HG02943 (cell line): ENCODE measurements around the gene ROBO1.

Experiments
- ATAC-seq: cut with Tn5 transposase; IDR thresholded peaks from one replicate; pipeline ENCODE4 v1.9.1; 2021; ENCODE audit warnings: mild to moderate bottlenecking, low read depth, moderate library complexity; ENCODE audit not compliant: unreplicated experiment

The ROBO1 gene

DNA sequence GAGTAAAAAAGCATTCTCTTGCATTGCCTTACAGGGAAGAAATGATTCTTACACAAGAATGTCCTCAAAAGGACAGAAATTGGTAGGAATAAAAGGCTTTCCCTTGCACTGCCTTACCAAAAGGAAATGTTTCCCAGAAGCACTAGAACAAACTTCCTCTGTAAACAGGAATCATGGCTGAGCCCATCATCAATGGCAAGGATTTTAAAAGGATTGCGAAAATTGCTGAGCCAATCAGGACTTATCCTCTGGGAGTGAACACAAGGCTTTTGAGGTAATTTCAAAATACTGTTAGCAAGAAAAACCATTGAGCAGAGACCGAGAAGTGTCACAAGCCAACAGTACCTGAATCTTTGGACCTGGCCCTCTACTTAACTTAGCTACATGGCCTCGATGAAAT is 897.3 kb downstream of the ROBO1 start:
- ATAC-seq = no peak

DNA sequence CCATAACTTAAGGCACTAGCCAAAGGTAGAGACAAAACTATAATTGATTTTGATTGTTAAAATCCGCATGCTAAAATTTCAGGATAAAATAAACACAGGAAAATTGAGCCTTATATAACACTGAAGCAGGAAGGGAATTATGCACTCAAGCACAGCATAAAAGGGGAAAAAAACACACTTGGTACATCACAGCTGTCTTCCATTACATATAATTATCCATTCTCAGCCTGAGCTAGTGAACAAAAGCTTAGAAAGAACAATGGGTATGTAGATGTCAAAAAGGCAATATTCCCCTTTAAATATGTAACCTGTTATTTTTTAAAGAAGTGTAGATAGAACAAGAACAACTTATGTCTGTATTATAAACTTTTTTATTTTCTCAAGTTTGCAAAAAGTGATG is 899.2 kb downstream of the ROBO1 start:
- ATAC-seq = no peak

DNA sequence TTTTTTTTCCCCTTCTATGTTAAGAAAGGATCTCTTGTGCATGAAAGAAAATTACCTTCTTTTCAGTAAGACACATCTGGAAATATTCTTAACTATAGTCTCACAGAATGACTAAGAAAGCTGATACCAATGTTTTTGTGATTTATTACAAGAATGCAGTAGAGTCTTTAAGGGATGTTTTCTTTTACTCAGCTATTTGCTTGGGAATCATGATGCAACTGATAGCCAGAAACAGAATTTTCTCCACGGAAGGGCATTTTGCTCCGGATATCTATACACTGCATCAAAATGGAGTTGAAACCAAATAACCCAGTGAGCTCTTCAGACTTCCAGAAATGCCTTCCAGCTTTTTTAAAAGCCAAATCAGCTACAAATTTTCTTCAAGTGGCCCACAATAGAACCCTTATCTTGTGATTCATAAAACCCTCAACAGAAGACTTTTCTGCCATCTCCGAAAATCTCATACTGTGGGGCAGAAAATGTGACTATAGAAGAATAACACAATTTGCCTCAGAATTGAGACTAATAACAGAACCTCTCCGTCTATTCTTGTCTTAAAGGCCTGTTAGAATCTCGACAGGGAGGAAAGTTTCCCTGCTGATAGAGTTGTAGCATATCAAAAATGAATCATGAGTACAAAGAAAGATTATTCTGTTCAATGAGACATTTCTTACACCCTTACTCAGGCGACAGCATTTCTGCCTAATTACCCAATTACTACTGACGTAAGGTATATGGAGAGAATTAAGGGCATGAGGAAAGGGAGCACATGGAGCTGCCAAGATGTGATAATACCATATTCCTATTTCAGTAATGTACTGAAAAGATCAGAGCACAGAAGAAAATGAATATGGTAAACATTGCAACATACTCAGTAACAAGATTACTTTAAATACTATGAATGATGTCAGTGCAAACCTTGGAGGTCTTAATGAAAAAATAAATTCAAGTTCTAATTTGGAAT is 900.1 kb downstream of the ROBO1 start:
- no peak for ATAC-seq

DNA sequence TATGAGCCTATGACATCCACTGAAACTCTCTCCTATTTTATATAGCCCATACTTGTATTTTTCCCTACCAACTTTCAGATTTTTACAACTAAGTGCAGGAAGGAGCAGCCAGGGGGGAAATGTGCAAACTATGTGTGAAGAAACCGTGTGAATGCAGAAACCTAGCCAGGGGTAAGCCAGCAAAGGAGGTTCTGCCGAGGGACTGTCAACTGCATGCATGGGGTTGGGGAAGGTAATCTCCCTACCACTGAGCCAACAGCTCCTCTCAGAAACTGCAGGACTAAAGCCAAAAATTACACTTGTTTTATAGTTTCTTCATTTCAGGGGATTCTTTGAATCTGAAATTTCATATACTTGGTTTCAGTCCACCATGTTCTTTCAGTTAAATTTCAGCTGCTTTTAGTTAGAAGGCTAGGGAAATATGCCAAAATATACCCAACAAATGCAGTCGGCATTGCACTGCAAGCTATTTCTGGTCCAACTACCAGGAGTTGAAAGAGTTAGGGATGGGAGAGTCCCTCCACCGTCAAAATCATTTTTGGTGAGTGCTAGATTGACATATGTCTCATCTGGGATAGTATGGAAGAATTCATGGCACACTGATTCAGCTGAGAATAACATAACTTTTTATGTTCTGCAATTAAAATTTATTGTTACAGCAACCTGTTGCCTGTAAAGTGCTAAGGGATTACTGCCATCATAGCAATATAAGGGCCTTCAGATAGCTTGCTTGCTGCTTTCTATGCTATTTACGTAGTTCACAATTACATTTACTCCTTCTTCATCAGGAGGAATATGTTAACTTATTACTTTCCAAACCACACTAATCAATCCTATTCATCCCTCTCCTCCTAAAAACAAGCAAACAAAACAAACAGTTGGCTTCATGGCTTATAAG is 904.2 kb downstream of the ROBO1 start:
- no peak for ATAC-seq

DNA sequence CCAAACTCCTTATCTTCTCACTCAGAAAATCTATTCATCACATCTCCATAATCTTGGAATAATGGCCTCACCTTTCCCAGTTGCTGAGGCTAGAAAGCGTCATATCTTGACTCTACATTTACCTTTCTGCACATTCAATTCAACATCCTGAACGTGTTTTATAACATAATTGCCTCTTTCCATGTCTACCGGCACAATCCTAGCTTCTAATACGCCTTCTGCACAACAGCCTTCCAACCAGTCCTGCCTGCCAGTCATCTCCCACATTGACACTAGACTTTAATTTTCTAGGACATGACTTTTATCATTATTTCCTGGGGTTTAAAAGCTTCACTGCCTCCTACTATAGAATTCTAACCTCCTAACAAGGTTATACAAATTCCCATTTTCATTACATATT is 906.6 kb downstream of the ROBO1 start:
- ATAC-seq = no peak

DNA sequence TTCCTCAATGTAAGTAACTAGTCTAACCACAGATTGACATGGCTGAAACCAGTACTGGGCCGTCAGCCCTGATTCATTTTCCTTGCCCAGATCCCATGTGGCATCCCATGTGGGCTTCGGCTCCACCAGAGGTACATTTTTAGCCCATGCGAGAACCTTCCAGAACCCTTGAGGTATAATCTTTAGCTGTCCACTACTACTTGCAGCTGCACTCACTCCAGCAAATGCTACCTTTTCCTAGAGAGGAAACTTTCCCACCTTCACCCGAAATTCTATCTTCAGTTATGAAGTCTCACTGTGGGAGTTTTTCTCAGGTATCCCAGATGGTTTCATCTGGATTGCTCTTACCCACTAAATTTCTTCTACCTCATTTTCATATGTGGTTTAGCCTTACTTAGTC is 907.2 kb downstream of the ROBO1 start:
- no peak for ATAC-seq

DNA sequence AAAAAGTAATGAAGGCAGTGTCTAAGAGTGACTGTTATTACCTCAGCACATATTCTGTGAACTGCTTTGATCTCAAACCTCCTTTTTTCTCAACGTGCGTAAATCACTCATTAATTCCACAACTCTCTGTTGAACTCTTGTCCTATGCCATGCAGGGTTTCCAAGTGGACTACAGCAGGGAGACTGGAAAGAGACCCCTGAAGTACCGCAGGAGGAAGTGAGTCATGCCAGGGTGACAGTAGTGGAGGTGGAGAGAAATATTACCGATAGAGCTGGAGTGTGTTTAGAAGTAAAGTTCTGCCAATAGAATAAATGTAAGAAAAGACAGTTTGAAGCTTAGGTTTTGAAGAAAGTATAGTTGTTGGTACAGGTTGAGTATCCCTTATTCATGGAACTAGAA is 908.9 kb downstream of the ROBO1 start:
- no peak for ATAC-seq

DNA sequence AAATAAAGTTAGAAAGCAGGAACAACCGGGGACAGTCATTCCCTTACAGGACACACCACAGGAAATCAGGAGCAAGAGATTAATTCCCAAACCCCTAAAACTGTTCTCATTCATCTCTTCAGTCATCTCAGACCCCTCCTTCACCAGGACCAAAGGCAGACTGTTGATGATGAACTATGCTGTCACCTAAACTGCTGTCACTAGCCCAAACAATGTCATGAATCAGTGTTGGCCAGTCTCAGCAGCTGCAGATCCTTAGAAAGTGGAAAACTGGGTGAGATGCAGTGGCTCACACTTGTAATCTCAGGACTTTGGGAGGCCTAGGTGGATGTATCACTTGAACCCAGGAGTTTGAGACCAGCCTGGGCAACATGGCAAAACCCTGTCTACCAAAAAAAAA is 909.6 kb downstream of the ROBO1 start:
- no peak for ATAC-seq

DNA sequence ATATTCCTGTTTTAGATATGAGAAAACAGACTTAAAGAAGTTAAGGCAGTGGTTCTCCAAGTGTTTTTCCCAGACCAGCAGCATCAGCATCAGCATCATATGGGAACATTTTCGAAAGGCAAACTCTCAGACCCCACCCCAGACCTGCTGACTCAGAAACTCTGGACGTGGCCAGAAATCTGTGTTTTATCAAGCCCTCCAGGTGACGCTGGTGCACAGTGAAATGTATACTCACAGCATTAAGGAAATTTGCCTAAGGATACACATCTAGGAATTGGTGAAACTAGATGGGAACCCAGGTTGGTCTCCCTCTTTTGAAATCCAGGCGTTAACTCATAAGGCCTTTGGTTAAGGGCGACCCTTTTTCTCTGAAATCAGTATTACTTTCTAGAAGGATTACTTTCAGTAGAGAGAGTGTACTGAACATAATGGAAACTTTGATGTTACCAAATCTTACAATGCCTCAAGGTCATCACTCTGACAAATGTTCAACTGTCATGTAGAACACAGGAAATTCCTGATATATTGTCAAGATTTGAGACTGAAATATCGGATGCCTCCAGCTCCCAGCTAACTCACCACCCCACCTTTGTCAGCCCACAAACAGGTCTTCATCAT is 910.2 kb downstream of the ROBO1 start:
- ATAC-seq = no peak

DNA sequence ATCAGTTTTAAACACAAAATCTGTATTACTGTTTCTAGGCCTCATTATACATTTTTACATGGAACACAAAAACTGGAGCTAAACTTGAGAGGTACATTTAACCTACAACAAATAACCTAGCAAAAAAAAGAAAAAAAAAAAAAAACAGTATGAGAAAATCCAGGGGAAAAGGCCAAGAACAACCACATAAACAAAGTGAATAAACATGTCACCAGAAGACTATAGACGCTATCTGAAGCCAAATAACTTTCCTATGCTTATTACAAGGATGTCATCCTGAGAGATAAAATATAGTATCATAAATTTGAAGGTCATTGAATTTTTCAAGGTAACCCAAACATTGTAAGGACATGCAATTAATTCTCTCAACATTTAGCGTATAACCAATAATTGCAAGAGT is 911.6 kb downstream of the ROBO1 start:
- ATAC-seq = no peak

DNA sequence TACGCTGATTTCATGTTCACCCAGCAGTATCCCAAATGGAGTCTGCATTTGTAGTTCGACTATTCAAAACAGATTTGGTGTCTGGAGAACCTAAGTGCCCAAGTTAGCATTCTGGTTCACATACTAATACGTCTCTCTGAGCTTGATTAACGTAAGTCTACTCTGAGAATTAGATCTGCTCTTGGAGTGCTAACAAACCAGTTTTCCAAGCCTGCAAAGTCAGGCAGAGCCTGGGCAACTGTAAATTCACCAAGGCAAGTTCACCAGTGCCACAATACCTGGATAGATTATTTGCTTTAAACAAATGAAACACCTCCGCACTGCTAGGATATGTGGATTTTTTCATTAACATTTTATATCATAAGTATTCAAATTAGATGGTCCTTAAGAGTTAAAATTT is 912.6 kb downstream of the ROBO1 start:
- no peak for ATAC-seq

DNA sequence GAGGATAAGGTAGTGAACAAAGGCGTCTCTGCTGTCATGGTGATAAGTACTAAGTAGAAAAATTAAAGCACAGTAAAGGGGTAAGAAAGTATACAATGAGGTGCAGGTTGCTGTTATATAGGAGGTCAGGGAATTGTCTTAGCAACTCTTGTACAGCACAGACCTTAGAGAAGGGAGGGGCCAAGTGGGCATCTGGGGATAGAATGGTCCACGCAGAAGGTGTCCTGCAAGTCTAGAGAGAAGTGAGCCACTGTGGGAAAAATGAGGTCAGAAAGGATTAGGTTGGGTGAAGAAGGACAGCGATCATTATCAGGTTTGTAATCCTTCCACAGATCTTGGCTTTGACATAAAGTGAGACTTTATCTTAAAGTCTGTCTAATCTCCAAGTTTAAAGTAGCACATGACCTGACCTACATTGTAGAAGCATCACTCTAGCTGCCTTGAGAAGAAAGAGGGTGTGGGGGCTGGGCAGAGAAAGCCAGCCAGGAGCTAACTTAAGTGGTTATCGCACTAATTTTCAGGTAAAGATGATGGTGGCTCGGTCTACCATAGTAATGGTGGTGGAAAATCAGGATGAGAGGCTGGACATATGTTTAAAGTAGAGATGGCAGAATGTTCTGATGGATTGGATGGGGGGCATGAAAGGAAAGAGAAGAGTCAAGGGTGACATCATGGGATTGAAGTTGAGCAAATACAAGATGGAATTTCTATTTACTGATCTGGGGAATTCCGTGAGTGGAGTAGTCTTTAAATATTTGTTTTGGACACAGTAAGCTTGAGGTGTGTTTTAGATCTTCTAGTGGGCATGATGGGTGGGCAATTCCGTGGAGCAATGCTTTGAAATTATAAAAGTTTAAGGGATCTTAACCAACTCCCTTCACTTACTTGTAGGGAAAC is 919.2 kb downstream of the ROBO1 start:
- ATAC-seq = no peak

DNA sequence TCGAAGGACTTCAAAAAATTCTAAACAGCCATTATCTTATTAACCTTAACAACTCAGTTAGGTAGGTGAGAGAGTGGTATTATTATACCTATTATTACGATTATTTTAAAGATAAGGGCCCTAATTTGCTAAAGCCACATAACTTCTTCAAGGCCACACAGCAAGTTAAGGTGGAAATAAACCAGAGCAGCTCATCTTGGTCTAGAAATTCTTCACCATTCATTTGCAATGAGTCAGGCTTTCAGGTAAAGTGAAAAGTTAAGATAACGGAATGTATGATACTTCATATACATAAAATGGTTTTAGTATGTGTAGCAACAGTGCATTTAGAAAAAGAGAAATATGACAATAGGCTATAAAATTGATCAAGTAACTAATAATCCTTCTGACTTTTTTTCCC is 920.2 kb downstream of the ROBO1 start:
- no peak for ATAC-seq

DNA sequence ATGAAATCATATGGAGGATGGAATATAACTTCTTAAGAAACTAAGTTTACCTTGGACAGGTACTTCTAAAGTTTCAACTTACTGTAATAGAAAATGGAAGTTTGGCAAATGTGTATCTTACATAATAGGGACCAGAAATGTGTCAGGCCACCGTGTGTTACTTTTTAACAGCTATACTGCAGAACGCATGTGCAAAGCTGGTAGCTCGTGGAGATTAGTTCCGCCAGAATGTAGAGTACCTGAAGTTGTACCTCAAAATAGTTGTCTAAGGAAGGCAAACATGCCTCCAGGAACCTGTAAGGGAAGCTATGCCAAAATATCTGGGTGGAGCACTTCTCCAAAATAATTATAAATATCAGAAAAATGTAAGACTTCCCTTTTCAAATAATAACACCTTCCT is 920.6 kb downstream of the ROBO1 start:
- ATAC-seq = no peak

DNA sequence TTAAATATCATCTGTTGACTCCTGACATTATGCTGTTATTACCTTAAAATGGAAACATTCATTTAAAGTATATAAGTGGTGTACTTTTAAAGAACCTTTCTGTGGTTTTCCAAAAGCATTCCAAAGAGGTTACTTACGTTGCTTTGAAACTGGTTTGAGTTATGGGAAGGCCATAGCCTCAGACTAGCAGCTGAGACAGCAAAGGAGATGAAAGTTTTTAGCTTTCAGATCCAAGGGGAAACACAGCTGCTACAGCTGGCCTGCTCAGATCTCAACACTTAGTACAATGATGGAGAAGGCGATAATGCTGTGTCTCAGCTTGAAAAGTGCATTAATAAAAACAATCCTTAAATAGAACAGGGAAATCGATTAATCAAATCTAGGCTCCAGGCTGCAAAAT is 921.1 kb downstream of the ROBO1 start:
- ATAC-seq = no peak

DNA sequence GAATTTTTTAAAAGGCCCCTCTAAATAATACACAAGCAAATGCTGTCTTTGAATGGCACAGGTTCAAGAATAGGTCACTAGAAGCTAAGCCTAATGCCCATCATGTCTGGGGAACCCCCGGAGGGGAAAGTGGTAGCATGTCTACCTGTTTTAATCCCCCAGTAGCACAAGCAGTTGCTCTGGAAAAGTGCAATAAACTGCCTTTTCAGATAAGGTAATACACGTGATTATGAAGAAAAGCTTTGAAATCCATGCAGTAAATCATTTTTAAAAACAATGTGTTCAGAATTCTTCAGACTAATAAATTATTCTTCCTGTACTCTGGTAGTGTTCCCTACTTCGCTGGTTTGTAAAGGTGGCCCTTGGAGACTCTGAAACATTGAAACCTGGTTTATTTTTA is 922.2 kb downstream of the ROBO1 start:
- no peak for ATAC-seq

DNA sequence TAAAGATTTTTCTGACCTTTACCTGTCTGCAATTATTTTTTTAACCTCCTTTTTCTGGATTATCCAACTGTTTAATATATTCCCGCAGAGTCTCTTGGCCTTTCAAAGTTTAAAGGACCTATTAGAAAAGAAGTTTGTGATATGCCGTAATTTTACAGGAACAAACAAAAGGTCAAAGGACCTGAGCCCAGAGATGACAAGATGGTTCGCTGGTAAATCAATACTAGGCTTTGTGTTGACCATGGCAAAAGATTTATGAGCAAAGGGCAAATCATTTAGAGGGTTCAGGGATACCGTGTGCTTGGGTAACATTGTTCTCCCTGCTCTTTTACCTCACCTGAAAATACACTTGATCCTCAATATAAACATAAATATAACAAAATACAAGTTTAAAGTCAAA is 923.5 kb downstream of the ROBO1 start:
- ATAC-seq = no peak

DNA sequence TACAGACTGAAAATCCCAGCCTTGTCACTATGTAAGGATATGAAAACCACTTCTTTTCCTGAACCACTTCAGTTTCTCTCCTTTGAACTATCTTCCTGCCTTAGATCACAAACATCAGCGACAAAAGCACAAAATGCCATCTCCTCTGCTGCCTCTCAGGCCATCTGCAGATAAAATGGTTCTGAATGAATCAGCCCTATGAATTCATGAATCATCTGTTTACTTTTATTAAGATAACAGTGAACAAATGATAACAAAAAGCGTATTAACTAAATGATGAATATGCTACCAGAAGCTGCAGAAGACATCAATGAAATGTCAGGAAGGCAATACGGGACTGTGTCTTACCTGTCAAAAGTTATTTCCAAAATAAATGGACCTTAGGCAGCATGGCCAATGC is 928.1 kb downstream of the ROBO1 start:
- ATAC-seq = no peak

DNA sequence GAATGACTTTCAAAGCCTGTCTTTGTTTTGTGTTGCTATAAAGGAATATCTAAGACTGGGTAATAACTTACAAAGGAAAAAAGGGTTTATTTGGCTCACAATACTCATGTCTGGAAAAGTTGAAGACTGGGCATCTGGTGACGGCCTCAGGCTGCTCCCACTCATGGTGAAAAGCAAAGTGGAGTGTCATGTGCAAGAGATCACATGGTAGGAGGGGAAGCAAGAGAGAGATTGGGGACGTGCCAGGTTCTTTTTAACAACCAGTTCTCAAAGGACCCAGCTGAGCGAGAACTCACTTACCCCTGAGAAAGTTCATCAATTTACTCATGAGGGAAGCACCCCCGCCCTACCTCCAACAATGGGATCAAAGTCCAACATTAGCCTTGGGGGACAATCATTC is 929.4 kb downstream of the ROBO1 start:
- no peak for ATAC-seq

DNA sequence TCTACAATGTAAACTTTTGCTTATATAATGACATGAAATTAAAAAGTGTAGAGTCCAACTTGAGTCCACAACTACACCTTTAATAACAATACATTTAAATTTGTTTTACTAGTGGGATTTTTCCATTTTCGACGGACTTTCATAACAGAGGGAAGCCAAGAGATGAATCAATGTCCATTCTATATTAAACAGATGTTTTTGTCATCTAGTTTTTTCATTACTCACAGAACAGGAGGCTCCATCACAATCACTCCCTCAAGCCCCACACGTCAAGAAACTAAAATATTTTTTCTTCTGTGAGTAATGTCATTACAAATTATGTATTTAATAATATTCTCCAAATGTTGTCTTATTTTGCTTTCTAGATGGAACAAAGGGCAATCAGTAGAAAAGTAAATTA is 932.9 kb downstream of the ROBO1 start:
- ATAC-seq = no peak
